Endodermal cell (in vitro differentiated cells): ENCODE measurements around the gene RPL36. TPM values are rescaled to one million over a fixed set of nuclear protein-coding genes. Genes with fewer than 3 reads are reported as not detected.

Experiments
- DNase-seq: peaks from one replicate; pipeline ENCODE4 v3.0.0-alpha.2; 2017
- H3K27ac ChIP-seq: 2 replicates; pipeline ENCODE4 v1.5.1; 2013; ENCODE audit warnings: mild to moderate bottlenecking, low read depth, low read length, moderate library complexity
- H3K27me3 ChIP-seq: 2 replicates; pipeline ENCODE4 v1.6.1; 2013; ENCODE audit warnings: mild to moderate bottlenecking, low read length, moderate library complexity; ENCODE audit not compliant: insufficient read depth, control insufficient read depth, poor library complexity, severe bottlenecking
- H3K36me3 ChIP-seq: 2 replicates; pipeline ENCODE4 v1.7.0; 2013; ENCODE audit warnings: mild to moderate bottlenecking, low read length, moderate library complexity; ENCODE audit not compliant: control insufficient read depth, insufficient read depth
- H3K4me1 ChIP-seq: one replicate; pipeline ENCODE4 v1.7.0; 2013; ENCODE audit warnings: low read length; ENCODE audit not compliant: control insufficient read depth, insufficient read depth
- H3K4me3 ChIP-seq: 2 replicates; pipeline ENCODE4 v1.5.1; 2013; ENCODE audit warnings: mild to moderate bottlenecking, low read length, moderate library complexity
- H3K9ac ChIP-seq: 2 replicates; pipeline ENCODE4 v1.6.1; 2013; ENCODE audit warnings: mild to moderate bottlenecking, low read length, moderate library complexity; ENCODE audit not compliant: poor library complexity, severe bottlenecking; ENCODE audit errors: extremely low read depth
- H3K9me3 ChIP-seq: 2 replicates; pipeline ENCODE4 v1.6.1; 2013; ENCODE audit warnings: mild to moderate bottlenecking, low read length, moderate library complexity; ENCODE audit not compliant: control insufficient read depth
- H3K27ac Mint-ChIP-seq: 2 replicates; pipeline ENCODE4 v1.8.0; 2020; ENCODE audit warnings: mixed read lengths
- H3K27me3 Mint-ChIP-seq: 2 replicates; pipeline ENCODE4 v1.8.0; 2021; ENCODE audit warnings: mild to moderate bottlenecking, mixed read lengths; ENCODE audit not compliant: insufficient read depth
- H3K36me3 Mint-ChIP-seq: 2 replicates; pipeline ENCODE4 v1.8.0; 2020; ENCODE audit warnings: low read depth, mixed read lengths
- H3K4me1 Mint-ChIP-seq: 2 replicates; pipeline ENCODE4 v1.8.0; 2020; ENCODE audit warnings: mixed read lengths
- H3K4me3 Mint-ChIP-seq: 2 replicates; pipeline ENCODE4 v1.8.0; 2020; ENCODE audit warnings: mild to moderate bottlenecking, moderate library complexity, mixed read lengths
- H3K9me3 Mint-ChIP-seq: 2 replicates; pipeline ENCODE4 v1.8.0; 2020; ENCODE audit warnings: mild to moderate bottlenecking, mixed read lengths
- WGBS, 2 experiments: methylation state at CpG; one replicate each; pipeline versions ENCODE4 v1.1.5 to v1.1.7; 2013; ENCODE audit warnings: missing lambda C conversion rate in 2 of 2, mixed read lengths in 1 of 2; ENCODE audit not compliant: insufficient coverage in 1 of 2, insufficient read length in 1 of 2; 5-methylcytosine and 5-hydroxymethylcytosine counted together
- total RNA-seq, 2 donors: library from RNA; stranded (reverse); fragmentation: NEBNext Ultra II Directional in 1 of 2; extraction: Animal tissue kit (Norgen Biotek cat#: 25700) in 1 of 2; gene quantifications; 2 replicates in 1 of 2; 3 replicates in 1 of 2; pipeline ENCODE4 v1.2.1, GENCODE V29; 2021
- TF ChIP-seq, protein P1 (sequence below): fragments of 200-600 bp; sonication (generic); conservative IDR thresholded peaks from 2 replicates; pipeline ENCODE4 v1.5.0; 2021; ENCODE audit warnings: antibody characterized with exemption, mild to moderate bottlenecking

The RPL36 gene
- total RNA-seq, 2 donors from 2014 or later, result 1,005 to 1,008 TPM

DNA sequence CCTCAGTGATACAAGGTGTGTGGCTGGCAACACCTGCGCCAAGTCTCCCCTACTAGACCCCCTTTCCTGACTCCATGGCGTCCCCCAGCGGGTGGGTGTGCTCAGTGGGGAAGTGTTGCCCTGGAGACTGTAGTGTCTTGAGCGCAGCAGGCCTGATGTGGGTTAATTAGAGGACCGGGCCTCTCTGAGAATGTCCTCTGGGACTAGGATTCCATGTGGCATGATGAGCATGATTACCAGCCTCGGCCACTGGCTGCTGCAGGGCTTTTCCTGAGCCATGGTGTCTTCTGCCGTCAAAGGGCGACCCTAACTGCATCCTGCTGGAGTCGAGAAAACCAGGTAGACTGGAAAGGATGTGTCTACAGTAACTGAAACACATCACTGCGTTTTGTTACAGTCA is 37.8 kb upstream of the RPL36 start:
- Mint-ChIP-seq H3K27ac (no peak overlapping the region), H3K4me3 (no peak overlapping the region), H3K36me3 (peaks cover 75% of the 10 kb centered on the region), H3K27me3 (no peaks in the 10 kb centered on the region), H3K9me3 (no peaks in the 10 kb centered on the region), H3K4me1 (no peaks in the 10 kb centered on the region)
- no peak overlapping the region for H3K4me3 ChIP-seq
- H3K27ac ChIP-seq, result no peak overlapping the region
- H3K27me3 ChIP-seq, result no peaks in the 10 kb centered on the region
- H3K4me1 ChIP-seq, result no peaks in the 10 kb centered on the region
- H3K9ac ChIP-seq, result no peak overlapping the region
- TF ChIP-seq, protein P1, sequence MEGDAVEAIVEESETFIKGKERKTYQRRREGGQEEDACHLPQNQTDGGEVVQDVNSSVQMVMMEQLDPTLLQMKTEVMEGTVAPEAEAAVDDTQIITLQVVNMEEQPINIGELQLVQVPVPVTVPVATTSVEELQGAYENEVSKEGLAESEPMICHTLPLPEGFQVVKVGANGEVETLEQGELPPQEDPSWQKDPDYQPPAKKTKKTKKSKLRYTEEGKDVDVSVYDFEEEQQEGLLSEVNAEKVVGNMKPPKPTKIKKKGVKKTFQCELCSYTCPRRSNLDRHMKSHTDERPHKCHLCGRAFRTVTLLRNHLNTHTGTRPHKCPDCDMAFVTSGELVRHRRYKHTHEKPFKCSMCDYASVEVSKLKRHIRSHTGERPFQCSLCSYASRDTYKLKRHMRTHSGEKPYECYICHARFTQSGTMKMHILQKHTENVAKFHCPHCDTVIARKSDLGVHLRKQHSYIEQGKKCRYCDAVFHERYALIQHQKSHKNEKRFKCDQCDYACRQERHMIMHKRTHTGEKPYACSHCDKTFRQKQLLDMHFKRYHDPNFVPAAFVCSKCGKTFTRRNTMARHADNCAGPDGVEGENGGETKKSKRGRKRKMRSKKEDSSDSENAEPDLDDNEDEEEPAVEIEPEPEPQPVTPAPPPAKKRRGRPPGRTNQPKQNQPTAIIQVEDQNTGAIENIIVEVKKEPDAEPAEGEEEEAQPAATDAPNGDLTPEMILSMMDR, result no peak
- WGBS, 2 experiments, result 92 to 95% methylated on average over 7 to 10 of the region's 10 CpGs
- DNase-seq, result no peak
- no peaks in the 10 kb centered on the region for H3K9me3 ChIP-seq
- peaks cover 88% of the 10 kb centered on the region for H3K36me3 ChIP-seq

DNA sequence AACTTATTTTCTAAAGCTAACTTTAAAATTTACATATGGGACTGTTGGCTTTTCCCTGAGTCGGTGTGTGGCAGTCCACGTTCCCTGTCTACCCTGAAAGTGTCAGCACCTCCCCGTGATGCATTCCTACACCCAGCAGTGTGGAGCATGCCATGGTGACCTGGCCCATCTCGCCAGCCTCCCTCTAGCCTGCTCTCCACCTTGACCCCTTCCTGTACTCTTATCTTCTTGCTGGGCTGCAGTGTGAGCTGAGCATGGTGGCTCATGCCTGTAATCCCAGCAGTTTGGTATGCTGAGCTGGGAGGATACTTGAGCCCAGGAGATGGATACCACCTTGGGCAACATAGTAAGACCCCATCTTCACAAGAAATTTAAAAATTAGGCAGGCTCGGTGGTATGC is 35.2 kb upstream of the RPL36 start:
- Histone ChIP-seq H3K27me3 (no peaks in the 10 kb centered on the region), H3K36me3 (peaks cover 89% of the 10 kb centered on the region), H3K9ac (no peak overlapping the region), H3K9me3 (no peaks in the 10 kb centered on the region), H3K4me1 (no peaks in the 10 kb centered on the region), H3K4me3 (no peak overlapping the region), H3K27ac (no peak overlapping the region)
- Mint-ChIP-seq H3K9me3 (no peaks in the 10 kb centered on the region), H3K27ac (no peak overlapping the region), H3K4me1 (no peaks in the 10 kb centered on the region), H3K27me3 (no peaks in the 10 kb centered on the region), H3K4me3 (no peak overlapping the region), H3K36me3 (peaks cover 74% of the 10 kb centered on the region)
- WGBS, 2 experiments, result 90 to 92% methylated on average over 5 of the region's 5 CpGs
- TF ChIP-seq, protein P1, result no peak
- no peak for DNase-seq

GRCh38 chr19:5655412-5655811 is 34.7 kb upstream of the RPL36 start:
- Histone ChIP-seq H3K4me3 (no peak overlapping the region), H3K4me1 (no peaks in the 10 kb centered on the region), H3K27me3 (no peaks in the 10 kb centered on the region), H3K9me3 (no peaks in the 10 kb centered on the region), H3K36me3 (peaks cover 89% of the 10 kb centered on the region), H3K27ac (no peak overlapping the region), H3K9ac (no peak overlapping the region)
- whole genome bisulfite sequencing, 2 experiments, result 96% methylated on average over 2 to 5 of the region's 5 CpGs
- Mint-ChIP-seq H3K9me3 (no peaks in the 10 kb centered on the region), H3K36me3 (peaks cover 69% of the 10 kb centered on the region), H3K4me3 (no peak overlapping the region), H3K27me3 (no peaks in the 10 kb centered on the region), H3K4me1 (no peaks in the 10 kb centered on the region), H3K27ac (no peak overlapping the region)
- TF ChIP-seq, protein P1, result no peak
- DNase-seq, result no peak
